Keratinocyte (primary cell): ENCODE results near the gene TM9SF2.

Experiments
- EZH2 ChIP-seq: IDR thresholded peaks from one replicate; pipeline ENCODE4 v1.6.1; 2012; ENCODE audit warnings: inconsistent platforms, mild to moderate bottlenecking, low read length, moderate library complexity
- TF ChIP-seq, protein P1 (sequence below), 3 experiments: IDR thresholded peaks in 1 of 3; conservative IDR thresholded peaks in 1 of 3; optimal IDR thresholded peaks in 1 of 3; 2 replicates in 2 of 3; 3 replicates in 1 of 3; pipeline versions ENCODE3 to v1.5.1; 2011; ENCODE audit warnings: low read length in 3 of 3, mild to moderate bottlenecking in 3 of 3, moderate library complexity in 2 of 3, control low read depth in 1 of 3, inconsistent platforms in 1 of 3; ENCODE audit not compliant: insufficient read depth in 2 of 3; ENCODE audit errors: extremely low read depth in 1 of 3

DNA sequence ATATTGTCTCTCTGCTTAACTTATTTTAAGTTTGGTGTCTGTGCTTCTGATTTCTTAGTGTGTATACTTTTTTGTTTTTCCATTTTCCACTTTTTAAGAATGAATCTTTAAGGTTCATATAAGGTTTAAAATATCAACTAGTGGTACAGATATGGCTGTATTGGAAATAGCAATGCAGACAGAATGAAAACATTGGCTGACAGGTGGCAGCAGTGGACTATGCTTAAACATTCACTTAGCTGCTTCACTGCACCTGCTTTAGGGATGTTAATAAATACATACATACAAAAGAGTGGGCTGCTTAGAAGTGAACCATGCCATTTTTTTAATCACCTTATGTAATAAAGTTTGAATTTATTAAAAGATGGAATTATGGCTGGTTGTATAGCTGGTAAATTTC is 27.3 kb downstream of the TM9SF2 start:
- TF ChIP-seq EZH2 = no peak
- TF ChIP-seq, protein P1, sequence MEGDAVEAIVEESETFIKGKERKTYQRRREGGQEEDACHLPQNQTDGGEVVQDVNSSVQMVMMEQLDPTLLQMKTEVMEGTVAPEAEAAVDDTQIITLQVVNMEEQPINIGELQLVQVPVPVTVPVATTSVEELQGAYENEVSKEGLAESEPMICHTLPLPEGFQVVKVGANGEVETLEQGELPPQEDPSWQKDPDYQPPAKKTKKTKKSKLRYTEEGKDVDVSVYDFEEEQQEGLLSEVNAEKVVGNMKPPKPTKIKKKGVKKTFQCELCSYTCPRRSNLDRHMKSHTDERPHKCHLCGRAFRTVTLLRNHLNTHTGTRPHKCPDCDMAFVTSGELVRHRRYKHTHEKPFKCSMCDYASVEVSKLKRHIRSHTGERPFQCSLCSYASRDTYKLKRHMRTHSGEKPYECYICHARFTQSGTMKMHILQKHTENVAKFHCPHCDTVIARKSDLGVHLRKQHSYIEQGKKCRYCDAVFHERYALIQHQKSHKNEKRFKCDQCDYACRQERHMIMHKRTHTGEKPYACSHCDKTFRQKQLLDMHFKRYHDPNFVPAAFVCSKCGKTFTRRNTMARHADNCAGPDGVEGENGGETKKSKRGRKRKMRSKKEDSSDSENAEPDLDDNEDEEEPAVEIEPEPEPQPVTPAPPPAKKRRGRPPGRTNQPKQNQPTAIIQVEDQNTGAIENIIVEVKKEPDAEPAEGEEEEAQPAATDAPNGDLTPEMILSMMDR (optimal IDR thresholded peaks at IDR 0.05 in 1 of 3, IDR thresholded peaks at IDR 0.05 in 1 of 3, conservative IDR thresholded peaks at IDR 0.05 in 1 of 3; ENCODE audit: extremely low read depth in 1 of 3, insufficient read depth in 2 of 3, low read length in 3 of 3) = no peak
